HL-60/S4 (cell line): ENCODE measurements around the gene PCDHGA12.

Experiments used
- in situ Hi-C: fragments of 300-500 bp; cut with MboI; formaldehyde crosslinking; loops from 2 replicates; pipeline ENCODE4 v1.14.3; 2022; ENCODE audit warnings: low sequenced_read_pairs

Gene PCDHGA12

DNA sequence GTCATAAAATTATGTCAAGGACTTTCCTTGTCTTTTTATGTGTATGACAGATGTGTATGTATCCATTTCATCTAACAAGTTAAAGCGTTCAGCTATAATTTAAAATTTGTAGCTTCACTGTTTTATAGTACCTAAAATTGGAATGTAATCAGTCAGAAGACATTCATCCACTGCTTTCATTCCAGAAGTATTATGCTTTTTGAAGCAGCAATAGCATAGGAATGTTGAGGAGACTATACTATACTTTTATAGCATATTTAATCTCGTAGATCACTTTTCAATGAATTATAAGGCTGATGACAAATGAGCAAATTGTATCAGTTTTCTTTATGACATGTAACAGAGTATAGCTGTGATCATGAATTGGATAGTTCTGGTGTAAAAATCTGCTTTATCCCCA lies 6.9 kb downstream of the PCDHGA12 start:
- in situ Hi-C loops = no loop called here

- in situ Hi-C loops = no loop called here
Measured at GRCh38 chr5:141439411-141440141, 9.3 kb downstream of the PCDHGA12 start.

DNA sequence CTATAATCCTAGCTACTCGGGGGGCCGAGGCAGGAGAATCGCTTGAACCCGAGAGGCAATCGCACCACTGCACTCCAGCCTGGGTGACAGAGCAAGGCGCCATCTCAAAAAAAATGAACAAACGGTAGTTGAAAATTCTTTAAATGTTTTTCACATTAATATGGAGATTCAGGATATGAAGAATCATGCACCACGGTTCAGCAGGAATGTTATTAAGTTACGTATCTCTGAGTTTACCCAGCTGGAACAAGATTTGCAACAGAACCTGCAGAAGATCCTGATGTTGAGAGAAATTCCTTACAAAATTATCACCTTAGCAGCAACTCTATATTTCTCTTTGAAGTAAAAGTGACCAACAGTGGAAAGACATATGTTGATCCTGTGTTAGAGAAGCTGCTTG lies 10.0 kb downstream of the PCDHGA12 start:
- in situ Hi-C loops = no loop called here

DNA sequence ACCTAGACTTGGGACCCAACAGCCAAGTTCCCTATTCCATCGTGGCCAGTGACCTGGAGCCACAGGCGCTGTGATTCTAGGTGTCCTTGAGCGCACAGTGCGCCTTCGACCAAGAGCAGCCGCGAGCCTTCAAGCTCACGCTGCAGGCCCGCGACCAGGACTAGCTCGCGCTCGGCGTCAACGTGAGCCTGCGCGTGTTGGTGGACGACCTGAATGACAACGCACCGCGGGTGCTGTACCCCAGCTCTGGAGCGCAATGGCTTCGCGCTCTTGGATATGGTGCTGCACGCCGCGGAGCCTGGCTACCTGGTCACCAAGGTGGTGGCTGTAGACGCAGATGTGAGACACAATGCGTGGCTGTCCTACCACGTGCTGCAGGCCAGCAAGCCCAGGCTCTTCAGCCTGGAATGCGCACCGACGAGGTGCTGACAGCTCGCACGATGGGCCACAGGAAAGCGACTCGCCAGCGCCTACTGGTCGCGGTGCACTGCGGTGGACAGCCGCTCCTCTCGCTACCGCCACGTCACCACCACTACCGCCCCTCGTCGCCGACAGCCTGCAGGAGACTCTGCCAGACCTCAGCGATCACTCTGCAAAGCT lies 11.4 kb downstream of the PCDHGA12 start:
- in situ Hi-C loops = no loop called here

DNA sequence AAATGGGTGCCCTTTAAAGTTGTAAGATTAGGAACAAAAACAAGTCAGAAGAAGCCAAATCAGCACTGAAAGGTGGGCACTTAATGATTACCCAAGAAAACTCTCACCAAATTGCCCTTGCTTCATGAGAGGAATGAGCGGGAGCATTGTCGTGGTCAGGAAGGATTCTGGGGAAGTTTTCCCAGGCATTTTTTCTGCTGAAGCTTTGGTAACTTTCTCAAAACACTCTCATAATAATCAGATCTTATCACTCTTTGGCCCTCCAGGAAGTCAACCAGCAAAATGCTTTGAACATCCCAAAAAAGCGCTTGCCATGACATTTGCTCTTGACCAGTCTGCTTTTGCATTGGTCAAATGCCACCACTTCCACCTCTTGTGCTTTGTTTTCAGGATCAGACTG lies 35.0 kb downstream of the PCDHGA12 start:
- in situ Hi-C loops = no loop called here

DNA sequence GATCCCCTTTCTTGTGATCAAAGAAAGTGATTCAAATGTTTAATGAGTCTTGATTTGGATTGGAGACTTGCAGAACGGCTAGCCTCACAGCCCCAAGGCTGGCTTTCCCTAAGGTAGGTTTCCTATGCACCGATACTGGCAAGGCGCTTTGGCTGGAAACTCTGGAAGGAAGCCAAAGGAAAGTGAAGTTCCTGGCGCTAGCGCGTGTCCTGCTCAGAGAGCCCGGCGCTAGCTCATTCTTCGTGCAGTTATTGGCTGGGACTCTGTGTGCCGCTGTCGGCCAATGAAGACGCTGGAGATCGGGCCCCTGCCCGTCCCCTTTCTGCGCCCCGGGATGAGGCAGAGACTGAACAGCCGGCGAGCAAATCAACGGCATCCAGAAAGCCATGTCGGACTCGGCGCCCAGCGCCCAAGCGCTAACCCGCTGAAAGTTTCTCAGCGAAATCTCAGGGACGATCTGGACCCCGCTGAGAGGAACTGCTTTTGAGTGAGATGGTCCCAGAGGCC lies 45.4 kb downstream of the PCDHGA12 start, which contains the start of gene PCDHGC3:
PCDHGC3 (plus strand) TSS at position 342 of the 507 bp plus-strand sequence; CDS start at position 493, 151 bp downstream.
- in situ Hi-C loops = no loop called here

- in situ Hi-C loops = no loop called here
Measured at GRCh38 chr5:141476132-141476911, 46.0 kb downstream of the PCDHGA12 start.

DNA sequence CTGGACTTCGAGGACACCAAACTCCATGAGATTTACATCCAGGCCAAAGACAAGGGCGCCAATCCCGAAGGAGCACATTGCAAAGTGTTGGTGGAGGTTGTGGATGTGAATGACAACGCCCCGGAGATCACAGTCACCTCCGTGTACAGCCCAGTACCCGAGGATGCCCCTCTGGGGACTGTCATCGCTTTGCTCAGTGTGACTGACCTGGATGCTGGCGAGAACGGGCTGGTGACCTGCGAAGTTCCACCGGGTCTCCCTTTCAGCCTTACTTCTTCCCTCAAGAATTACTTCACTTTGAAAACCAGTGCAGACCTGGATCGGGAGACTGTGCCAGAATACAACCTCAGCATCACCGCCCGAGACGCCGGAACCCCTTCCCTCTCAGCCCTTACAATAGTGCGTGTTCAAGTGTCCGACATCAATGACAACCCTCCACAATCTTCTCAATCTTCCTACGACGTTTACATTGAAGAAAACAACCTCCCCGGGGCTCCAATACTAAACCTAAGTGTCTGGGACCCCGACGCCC lies 46.8 kb downstream of the PCDHGA12 start:
- in situ Hi-C loops = no loop called here

GRCh38 chr5:141477815-141478214 lies 47.5 kb downstream of the PCDHGA12 start:
- in situ Hi-C loops = no loop called here

GRCh38 chr5:141478321-141478945 lies 48.1 kb downstream of the PCDHGA12 start:
- in situ Hi-C loops = no loop called here

DNA sequence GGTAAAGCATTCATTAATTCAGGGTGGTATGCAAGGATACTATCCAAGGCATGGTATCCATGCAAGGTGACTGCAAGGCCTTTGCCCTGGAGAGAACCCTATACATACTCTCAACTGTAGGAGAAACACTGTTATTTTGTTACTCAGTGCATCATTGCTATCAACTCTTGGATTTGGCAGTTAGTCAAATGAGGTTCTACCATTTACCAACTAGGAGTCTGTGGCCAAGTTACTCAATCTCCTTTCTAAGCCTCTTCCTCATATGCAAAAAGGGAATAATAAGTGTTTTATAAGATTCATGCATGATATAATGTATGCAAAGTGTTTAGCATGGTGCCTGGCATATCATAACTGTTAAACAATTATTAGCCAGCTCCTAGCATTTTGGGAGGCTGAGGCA lies 49.5 kb downstream of the PCDHGA12 start:
- in situ Hi-C loops = no loop called here
